Activated T-cell treated with anti-CD3 and anti-CD28 coated beads for 48 hours (primary cell): ENCODE data around the gene CDC5L.
A peak's percentile ranks its signal among the peaks of the same experiment; 100 is the strongest.
"Not testable (repeated sequence)": the region's sequence is repeated elsewhere in the genome, so short reads cannot be mapped to it uniquely, and the experiment has no call there.

Source experiments
- DNase-seq: peaks from one replicate; pipeline ENCODE4 v3.0.0-alpha.2; 2020; ENCODE audit warnings: low read depth

The CDC5L gene

DNA sequence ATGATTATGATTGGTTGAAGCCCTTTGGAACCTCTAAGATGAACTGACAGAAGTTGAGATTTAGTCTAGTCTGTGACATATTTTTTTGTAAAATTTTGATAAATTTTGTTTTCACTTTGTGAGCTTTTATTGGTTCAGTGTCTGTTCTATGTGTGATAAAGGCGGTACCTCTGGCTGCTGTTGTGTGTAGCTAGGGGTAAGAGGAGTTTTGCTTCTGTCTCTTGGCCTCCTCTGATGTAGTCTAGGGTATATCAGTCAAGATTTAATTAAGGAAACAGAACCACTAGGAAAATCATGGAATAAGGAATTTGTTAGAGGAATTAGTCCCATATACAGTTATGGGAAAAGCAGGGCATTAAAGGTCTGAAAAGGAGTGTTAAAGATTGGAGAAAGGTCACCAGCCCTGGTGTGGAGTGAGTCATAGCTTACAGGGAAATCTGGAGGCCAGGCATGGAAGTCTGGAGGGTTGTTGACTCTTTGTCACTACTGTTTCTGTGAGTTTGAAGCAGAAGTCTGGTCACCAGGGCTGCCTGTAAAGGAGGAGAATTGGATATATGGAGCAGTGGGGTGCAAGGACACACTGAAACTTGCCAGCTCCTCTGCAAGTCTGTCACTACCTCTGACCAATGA, 28.5 kb downstream of the CDC5L start:
- no peak for DNase-seq

DNA sequence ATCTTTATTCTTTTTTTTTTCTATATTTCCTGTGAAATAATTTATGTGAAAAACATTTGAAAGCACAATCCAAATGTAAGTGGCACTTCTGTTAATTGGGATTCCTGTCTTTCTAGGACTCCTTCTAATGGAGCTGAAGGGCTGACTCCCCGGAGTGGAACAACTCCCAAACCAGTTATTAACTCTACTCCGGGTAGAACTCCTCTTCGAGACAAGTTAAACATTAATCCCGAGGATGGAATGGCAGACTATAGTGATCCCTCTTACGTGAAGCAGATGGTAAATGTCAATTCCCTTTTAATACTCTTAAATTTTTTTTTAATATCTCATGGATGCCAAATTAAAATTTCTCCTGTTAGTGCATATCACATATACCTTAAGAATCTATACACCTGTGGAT, 35.0 kb downstream of the CDC5L start:
- no peak for DNase-seq

DNA sequence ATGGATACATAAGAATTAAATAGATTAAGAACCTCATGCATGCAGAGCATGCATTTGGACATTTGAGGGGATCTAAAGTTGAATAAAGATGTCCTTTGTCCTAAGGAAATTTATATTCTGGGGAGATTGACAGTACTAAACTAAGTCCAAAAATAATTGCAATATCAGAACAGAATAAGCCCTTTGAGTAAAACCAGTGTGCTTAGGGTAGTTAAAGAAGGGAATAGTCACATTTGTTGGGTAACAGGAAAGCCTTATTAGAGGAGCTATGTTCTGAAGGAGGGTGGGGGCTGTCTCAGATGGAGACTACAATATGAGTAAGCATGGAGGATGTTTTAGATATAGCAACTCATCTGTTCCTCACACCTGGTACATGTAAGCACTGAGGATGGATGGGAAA, 35.8 kb downstream of the CDC5L start:
- no peak for DNase-seq

DNA sequence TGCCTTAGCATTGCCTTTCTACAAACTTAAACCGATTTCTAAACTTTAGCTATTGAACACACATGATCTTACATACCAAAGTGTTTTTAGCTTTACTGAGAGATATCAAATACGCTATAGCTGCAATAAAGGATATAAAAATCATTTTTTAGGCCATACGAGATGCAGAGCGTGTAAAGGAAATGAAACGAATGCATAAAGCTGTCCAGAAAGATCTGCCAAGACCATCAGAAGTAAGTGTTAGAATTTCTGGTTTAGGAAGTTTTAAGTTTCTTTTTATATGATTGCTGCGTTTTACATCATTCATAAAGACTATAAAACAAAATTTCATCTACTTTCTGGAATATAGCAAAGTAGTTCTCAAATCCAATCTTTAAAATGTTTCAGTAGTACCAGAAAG, 38.4 kb downstream of the CDC5L start:
- DNase-seq, result no peak

DNA sequence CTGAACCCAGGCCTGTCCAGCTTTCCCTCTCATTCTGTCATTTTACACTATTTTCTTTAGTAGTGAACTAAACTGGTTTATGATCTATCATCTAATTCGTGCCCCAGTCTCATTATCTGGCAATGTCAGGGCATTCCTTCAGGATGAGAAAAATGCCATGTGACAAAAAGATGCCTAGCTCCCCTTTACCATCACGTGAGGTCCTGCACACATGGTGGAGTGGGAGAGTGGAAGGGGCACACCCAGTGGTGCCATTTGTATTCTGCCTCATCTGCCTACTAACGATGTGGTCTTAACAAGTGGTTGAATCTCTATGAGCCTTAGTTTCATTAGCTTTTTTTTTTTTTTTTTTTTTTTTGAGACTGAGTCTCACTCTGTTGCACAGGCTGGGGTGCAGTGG, 41.2 kb downstream of the CDC5L start:
- DNase-seq, result no peak

DNA sequence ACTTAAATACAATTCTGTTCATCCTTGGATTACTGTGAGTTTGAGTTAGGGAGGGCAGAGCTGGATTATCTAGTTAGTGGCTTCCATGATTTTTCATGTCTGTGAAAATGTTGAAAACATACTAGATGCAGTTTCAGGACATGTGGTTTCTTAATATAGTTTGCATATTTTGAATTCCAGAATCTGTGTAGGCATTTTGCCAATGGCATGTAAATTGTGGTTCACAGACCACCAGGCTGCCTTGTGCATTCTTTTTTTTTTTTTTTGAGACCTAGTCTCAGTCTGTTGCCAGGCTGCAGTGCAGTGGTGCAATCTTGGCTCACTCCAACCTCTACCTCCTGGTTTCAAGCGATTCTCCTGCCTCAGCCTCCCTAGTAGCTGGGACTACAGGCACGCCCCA, 42.8 kb downstream of the CDC5L start:
- no peak for DNase-seq

DNA sequence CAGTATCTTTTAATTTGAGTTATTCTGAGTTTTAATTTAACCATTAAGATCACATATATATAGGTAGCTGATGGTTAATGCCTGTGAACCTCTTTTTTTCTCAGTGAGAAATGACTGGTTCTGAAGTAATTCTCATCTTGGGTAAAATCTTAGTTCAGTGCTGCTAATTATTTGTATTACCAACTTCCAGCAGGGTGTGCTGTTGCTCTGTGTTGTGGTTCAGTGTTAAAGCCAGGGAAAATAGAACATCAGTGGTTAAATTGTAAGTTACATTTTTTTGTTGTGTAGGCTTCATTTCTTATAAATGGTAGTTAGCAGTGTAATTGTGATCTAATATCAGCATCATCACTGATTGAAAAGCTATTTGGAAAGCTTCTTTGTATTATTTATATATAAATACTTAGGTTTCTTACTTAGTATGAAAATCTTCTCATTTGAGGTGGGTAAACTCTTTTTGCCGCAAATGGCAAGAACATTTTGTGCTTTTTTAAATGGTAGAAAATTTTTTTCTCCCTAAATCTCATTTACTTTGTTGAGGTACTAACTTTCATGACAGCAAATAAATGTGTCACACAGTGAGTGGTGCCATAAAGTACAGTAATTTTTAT, 43.7 kb downstream of the CDC5L start:
- DNase-seq, result peak; percentile 6

DNA sequence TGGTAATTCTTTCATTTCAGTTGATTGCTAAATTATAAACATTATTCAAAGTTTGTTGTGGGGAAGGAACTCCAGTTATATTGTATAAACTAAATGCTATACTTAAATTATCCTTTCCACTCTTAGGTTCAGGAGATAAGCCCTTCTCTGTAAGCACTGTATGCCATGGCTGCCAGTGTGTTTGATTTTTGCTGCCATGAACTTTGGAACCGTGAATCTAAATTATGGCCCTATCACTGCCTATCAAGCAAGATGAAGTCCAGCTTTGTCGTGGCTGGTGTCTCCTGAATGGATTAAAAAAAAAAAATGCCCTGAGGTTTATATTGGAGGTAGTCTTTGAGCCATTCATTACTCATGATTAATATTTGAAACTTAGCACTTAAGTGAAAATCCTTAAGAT, 44.7 kb downstream of the CDC5L start:
- DNase-seq, result no peak

DNA sequence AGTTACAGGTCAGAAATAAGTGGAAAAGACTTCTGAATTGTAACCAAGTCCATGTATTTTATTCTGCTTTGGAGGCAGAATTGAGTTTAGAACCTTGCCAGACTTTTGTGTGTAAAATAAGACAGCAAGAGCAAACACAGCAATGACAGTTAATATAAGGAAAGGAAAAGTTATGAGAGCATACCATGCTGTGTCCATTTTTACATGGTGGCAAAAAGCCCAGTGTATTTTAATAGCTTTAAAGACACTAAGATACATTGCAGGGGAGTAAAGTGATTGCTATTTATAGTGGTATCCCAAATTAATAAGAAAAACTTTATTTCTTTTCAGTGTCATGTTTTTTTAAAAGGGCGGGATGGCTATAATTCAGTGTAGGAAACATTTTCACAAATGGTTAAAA, 45.2 kb downstream of the CDC5L start:
- no peak for DNase-seq

DNA sequence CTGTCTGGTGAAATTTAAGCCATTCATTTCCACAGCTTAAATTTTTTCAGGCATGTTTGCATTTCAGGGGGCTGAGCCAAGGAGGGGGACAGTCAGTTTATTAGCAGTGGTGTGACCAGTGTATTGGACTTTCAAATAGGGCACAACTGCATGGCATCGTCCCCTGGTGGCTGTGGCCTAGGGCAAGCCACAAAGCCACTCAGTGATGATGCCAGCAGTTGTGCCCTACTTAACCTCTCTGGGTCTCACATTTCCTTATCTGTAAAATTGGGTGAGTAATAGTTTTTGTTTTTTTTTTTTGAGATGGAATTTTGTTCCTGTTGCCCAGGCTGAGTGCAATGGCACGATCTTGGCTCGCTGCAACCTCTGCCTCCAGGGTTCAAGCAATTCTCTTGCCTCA, 48.0 kb downstream of the CDC5L start:
- no peak for DNase-seq

DNA sequence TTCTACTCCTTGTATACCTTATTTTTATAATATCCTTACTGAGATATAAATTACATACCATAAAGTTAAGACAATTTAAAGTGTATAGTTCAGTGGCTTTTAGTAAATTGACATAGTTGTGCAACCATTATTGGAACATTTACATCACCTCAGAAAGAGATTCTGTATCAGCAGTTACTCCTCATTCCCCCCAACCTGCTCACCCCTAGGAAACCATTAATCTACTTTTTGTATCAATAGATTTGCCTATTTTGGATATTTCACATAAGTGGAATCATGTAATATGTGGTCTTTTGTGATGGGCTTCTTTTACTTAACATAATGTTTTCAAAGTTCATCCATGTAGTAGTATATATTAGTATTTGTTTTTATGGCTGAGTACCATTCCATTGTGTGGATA, 51.3 kb downstream of the CDC5L start:
- DNase-seq, result no peak

DNA sequence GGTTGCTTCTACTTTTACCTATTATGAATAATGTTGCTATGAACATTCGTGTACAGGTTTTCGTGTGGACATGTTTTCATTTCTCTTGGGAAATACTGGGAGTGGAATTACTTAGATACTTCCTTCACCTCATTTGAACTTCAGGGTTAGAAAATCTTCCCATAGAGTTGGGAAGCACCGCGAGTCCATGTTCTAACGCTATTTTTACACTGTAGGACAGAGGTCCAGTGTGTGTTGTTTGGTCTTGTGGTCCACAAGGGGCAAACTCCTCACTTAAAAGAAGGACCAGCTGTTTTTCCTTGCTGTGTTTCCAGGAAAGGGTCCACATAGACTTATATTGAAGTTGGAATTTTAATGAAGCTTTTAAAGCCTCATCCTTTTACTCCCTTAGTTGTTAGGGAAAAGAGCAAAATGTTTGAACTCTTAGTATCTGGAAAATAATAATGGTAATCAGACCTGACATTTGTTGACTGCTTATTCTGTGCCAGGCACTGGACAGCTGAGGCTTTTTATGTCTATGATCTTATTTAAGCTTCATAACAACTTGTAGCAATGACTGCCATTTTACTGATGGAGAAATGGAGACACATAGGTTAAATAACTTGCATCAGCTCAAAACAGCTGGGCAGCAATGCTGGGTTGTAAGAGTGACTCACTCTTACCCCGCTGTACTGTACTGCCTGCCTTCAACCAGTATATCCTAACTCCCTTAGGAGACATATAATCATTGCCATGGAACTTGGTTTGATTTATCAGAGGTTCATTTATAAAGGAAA, 52.0 kb downstream of the CDC5L start:
- no peak for DNase-seq

DNA sequence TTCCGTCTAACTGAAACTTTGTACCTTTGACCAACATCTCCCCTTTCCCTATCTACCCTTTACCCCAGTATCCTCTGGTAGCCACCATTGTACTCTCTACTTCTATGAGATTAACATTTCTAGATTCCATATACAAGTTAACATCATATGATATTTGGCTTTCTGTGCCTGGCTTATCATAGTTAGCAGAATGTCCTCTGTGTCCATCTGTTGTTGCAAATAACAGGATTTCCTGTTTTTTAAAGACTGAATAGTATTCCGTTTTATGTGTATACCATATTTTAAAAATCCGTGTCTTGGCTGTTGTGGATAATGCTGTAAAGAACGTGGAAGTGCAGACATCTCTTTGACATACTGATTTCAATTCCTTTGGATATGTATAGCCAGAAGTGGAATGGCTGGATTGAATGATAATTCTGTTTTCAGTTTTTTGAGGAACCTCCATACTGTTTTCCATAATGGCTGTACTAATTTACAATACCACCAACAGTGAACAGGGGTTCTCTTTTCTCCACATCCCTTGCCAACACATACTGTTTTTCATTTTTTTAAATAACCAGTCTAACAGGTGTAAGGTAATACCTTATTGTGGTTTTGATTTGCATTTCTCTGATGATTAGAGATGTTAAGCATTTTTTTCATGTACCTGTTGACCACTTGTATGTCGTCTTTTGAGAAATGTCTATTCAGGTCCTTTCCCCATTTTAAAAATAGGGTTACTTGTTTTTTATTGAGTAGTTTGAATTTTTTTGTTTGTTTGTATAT, 53.8 kb downstream of the CDC5L start:
- no peak for DNase-seq

DNA sequence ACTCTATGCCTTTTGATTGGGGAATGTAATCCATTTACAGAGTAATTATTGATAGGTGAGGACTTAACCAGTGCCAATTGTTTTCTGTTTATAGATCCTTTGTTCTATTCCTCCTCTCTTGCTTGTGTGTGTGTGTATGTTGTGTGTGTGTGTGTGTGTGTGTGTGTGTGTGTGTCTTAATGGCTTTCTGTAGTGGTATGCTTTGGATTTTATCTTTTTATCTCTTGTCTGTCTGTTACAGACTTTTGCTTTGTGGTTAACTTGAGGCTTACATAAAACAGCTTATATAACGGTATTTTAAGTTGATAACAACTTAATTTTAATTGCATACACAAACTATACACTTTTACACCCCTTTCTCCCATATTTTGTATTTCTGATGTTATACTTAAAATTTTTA, 54.7 kb downstream of the CDC5L start:
- DNase-seq, result no peak

DNA sequence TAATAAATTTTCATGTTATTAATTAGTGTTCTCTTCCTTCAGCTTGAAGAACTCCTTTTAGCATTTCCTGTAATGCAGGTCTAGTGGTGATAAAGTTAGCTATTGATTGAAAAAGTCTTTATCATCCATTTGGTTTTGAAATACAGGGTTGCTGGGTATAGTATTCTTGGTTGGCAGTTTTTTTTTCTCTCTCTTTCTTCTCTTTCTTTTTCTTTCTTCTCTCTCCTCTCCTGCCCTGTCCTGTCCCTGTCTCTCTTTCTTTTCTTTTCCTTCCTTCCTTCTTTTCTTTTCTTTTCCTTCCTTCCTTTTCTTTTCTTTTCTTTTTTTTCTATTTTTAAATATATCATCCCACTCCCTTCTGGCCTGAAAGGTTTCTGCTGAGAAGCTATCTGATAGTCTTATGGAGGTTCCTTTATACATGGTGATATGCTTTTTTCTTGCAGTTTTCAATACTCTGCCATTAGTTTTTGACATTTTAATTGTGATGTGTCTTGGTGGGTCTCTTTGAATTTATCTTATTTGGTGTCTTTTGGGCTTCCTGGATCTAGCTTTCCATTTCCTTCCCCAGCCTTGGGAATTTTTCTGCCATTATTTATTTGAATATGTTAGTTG, 55.4 kb downstream of the CDC5L start:
- DNase-seq, result no peak

DNA sequence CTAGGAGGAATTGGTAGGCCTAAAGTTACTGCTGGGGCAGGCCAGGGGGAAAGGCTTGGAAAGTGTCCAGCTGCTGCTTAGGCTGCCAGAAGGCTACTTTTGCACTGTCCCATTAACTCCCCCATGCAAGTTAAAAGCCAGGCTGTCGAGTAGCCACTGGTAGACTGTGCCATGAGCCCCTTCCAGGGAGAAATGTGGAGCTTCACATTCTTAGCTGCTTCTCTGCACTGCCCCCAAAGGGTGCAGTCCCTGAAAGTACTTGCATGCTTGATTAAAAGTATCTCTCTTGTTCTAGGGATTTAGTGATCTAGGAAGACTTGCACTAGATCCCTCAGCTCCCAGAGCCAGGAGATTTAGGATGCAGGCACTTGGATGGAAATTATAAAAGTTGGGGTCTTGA, 57.3 kb downstream of the CDC5L start:
- no peak for DNase-seq

DNA sequence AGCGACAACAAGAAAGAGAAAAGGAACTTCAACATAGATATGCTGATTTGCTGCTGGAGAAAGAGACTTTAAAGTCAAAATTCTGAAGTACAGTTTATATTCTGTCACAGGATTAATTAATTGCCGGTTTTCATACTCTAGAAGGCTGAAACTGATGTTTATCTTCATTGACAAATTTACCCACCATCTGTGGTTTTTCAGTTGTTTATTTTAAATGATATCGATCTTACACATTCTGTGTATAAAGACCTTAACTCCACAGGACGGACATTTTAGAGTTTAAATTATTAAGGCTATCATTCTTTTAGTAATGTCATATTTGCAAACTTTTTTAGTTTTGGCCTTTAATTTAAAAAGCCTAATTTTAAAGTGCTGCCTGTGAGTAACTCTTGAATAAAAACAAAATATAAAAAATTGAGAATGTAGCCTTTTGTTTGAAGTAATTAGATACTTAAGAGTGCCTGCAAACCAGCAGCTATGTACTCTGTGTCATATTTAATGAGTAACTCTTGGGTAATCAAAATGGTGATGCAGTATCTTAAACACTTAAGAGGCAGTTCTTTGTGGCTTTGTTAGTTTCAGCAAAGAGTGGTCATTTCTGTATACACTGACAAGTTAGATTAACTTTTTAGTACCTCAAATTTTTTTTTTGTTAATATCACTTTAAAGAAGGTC, 59.3 kb downstream of the CDC5L start:
- no peak for DNase-seq

DNA sequence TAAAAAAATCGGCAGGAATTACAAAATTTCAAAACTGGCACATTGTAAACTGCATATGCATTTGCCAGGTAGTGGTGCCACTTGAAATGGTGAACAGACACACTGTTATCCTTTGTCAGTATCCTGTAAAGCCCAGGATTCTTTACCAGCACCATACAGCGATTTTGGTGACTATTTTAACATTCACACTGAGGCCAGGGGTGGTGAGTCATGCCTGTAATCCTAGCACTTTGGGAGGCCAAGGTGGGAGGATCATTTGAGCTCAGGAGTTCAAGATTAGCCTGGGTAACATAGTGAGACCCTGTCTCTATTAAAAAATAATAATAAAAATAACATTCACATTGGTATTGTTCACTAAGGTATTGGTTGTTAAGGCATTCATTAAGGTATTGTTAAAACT, 61.7 kb downstream of the CDC5L start:
- DNase-seq, result not testable (repeated sequence)

DNA sequence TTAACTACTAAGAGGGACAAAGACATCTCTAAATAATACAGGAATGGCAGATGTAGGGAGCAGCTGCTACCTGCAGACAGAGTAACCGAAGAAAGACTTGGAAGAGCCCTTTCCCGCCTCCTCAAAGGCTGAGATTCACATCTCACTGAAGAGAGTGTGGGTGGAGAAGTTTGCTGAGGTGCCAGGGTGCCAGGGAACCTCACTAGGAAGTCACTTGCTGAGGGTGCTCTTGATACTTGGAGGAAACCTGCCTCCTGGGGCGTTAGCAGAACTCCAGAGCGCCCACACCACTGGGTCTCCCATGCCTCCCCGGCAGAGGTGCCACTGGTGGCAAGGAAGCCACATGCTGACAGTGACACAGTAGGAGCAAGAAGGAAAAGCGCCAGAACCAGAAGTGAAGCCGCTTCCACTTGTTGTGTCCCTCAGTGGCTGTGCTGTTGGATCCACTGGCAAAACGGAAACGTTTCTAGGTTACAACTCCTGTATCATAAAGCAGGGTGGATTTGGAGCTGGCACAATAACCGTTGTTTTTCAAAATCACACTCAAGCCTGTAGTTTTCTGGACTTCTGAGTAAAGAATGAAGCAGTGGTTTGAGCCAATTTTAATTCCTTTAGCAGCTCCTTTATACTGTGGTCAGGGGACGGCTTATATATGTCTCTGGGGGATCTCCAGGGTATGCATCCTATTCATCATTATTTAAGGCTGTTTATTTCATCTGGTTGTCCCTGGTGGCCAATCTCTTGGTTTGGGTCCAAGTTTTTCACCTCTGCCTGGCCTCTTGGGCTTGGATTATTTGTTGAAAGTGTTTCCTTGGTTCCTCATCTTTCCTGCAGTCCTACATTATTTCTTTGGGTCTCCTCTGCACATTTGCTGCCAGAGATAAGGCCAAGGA, 64.5 kb downstream of the CDC5L start:
- DNase-seq, result no peak

DNA sequence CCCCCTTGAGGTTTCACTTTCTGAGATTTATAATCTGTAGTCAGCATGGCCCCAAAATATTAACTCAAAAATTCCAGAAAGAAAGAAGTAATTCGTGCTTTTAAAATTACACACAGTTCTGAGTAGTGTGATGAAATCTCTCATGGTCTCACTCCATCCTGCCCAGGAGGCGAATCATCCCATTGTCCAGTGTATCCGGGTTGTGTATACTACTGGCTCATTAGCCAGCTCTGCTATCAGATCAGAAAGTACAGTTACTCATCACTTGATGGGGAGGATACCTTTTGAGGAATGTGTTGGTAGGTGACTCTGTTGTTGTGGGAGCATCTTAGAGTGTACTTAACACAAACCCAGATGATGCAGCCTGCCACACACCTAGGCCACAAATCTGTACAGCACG, 65.2 kb downstream of the CDC5L start:
- no peak for DNase-seq

DNA sequence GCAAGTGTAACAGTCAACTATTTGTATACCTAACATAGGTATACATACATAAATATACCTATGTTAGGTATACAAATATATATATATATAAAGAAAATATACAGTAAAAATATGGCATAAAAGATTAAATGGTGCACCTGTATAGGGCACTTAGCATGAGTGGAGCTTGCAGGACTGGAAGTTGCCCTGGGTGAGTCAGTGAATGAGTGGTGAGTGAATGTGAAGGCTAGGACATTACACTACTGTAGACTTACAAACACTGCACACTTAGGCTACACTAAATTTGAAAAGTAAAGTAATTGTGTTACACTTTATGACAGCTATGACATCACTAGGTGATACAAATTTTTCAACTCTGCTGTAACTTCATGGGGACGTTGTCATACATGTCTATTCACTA, 65.6 kb downstream of the CDC5L start:
- no peak for DNase-seq
